PC-9 (cell line): Measurements from ENCODE around the gene OSM. TPM values are rescaled to one million over a fixed set of nuclear protein-coding genes. Genes with fewer than 3 reads are reported as not detected.

ENCODE experiments used
- BruUV-seq: library from RNA; stranded (reverse); fragments of 400-500 nt; replicated peaks from 2 replicates; lab custom pipeline; 2021; lab: Mats Ljungman, UMichigan
- CTCF ChIA-PET: fragments of 300-600 bp; sonication (Branson Sonifier 250); formaldehyde crosslinking; loops from one replicate; lab custom pipeline; 2022; ENCODE audit warnings: antibody characterized with exemption; lab: Charles Lee
- POLR2A ChIA-PET: fragments of 300-600 bp; sonication (Branson Sonifier 250); formaldehyde crosslinking; loops from one replicate; lab custom pipeline; 2022; ENCODE audit warnings: antibody characterized with exemption; ENCODE audit not compliant: unreplicated experiment; lab: Charles Lee
- DNase-seq, 2 experiments: peaks; one replicate each; pipeline versions ENCODE4 v3.0.0 to v3.0.0-alpha.2; 2015 to 2022; ENCODE audit warnings: mixed read lengths in 1 of 2
- H2AFZ ChIP-seq: fragments of 200-600 bp; sonication (generic); 2 replicates; pipeline ENCODE4 v1.8.1; 2017; ENCODE audit warnings: antibody characterized with exemption
- H3F3A ChIP-seq: fragments of 200-600 bp; sonication (generic); 2 replicates; pipeline ENCODE4 v1.8.1; 2017; ENCODE audit warnings: antibody characterized with exemption, mild to moderate bottlenecking, low read depth; ENCODE audit not compliant: insufficient read depth
- H3K27ac ChIP-seq: fragments of 200-600 bp; sonication (generic); 2 replicates; pipeline ENCODE4 v1.6.1; 2016; ENCODE audit warnings: mixed run types
- H3K27me3 ChIP-seq: fragments of 200-600 bp; sonication (generic); 2 replicates; pipeline ENCODE4 v1.6.1; 2016; ENCODE audit warnings: low read depth, mixed run types; ENCODE audit not compliant: insufficient read depth
- H3K36me3 ChIP-seq: fragments of 200-600 bp; sonication (generic); 2 replicates; pipeline ENCODE4 v1.6.1; 2016; ENCODE audit warnings: low read depth, mixed run types
- H3K4me1 ChIP-seq: fragments of 200-600 bp; sonication (generic); replicated peaks from 2 replicates; pipeline ENCODE4 v1.6.1; 2016; ENCODE audit warnings: mixed run types; ENCODE audit not compliant: insufficient read depth
- H3K4me2 ChIP-seq: fragments of 200-600 bp; sonication (generic); 2 replicates; pipeline ENCODE4 v1.6.1; 2017; ENCODE audit warnings: mixed run types
- H3K4me3 ChIP-seq: fragments of 200-600 bp; sonication (generic); 2 replicates; pipeline ENCODE4 v1.6.1; 2016; ENCODE audit warnings: mixed run types
- H3K79me2 ChIP-seq: fragments of 200-600 bp; sonication (generic); 2 replicates; pipeline ENCODE4 v1.6.1; 2017; ENCODE audit warnings: low read depth, mixed run types
- H3K9me2 ChIP-seq: fragments of 200-600 bp; sonication (generic); 2 replicates; pipeline ENCODE4 v1.8.1; 2017; ENCODE audit warnings: mild to moderate bottlenecking; ENCODE audit not compliant: insufficient read depth
- H3K9me3 ChIP-seq: fragments of 200-600 bp; sonication (generic); 2 replicates; pipeline ENCODE4 v1.8.1; 2016; ENCODE audit warnings: low read depth; ENCODE audit not compliant: insufficient read depth
- H4K20me1 ChIP-seq: fragments of 200-600 bp; sonication (generic); 2 replicates; pipeline ENCODE4 v1.8.1; 2017; ENCODE audit not compliant: insufficient read depth
- EZH2 ChIP-seq: fragments of 200-600 bp; sonication (generic); IDR thresholded peaks from 2 replicates; pipeline ENCODE4 v1.8.0; 2017; ENCODE audit warnings: antibody characterized with exemption, low read depth
- intact Hi-C: fragments of 100-400 bp; cut with micrococcal nuclease; formaldehyde crosslinking; loops from one replicate; pipeline ENCODE4 v1.10.0; 2022; ENCODE audit not compliant: unreplicated experiment
- total RNA-seq: library from RNA; stranded (reverse); gene quantifications from 2 replicates; pipeline ENCODE4 v1.2.3, GENCODE V29; 2021
- TF ChIP-seq, protein P1 (sequence below): fragments of 200-600 bp; sonication (generic); conservative IDR thresholded peaks from 2 replicates; pipeline ENCODE4 v1.6.1; 2017; ENCODE audit warnings: mixed run types, antibody characterized with exemption, mild to moderate bottlenecking, moderate library complexity

OSM gene
- total RNA-seq, 1 experiment from 2014 or later: not detected

DNA sequence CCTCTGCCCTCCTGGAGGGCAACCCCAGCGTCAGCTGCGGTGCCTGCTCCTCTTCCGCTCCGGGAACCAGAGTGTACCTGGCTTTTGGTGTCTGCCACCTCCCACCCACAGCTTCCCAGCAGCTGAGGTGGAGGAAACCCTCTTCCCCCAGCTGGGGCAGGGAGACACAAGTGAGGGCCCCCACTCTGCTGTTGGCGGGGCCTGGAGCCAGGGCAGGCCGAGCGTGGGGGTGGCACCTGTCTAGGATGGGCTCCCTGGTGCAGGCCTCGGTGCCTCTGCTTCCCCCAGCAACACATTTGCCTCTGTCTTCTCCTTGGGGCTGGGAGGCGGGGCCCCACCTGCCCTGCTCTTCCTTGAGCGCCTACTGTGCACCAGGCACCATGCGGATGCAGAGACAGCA lies 6.4 kb downstream of the OSM start:
- POLR2A ChIA-PET: no interaction called here
- no peak for DNase-seq
- no peaks in the 10 kb centered on the region for H4K20me1 ChIP-seq
- no peak overlapping the region for H2AFZ ChIP-seq
- CTCF ChIA-PET: no interaction called here
- no peaks in the 10 kb centered on the region for H3K9me2 ChIP-seq
- H3K4me1 ChIP-seq: peaks cover 57% of the 10 kb centered on the region
- intact Hi-C loops: loop anchor here (10.0 kb wide), 1 partner anchor 345 kb away; the partner anchor contains the start of gene TCN2
- no peak overlapping the region for H3K4me3 ChIP-seq
- BruUV-seq: no TSS peak
- H3K79me2 ChIP-seq: peaks cover 39% of the 10 kb centered on the region
- peaks cover 42% of the 10 kb centered on the region for H3F3A ChIP-seq
- H3K27me3 ChIP-seq: no peaks in the 10 kb centered on the region
- no peaks in the 10 kb centered on the region for H3K9me3 ChIP-seq
- peaks cover 2% of the 10 kb centered on the region; the same call in 1 of the 2 replicates for H3K36me3 ChIP-seq
- peak overlapping the region; percentile 49 for H3K4me2 ChIP-seq
- no peak for TF ChIP-seq EZH2
- TF ChIP-seq, protein P1, sequence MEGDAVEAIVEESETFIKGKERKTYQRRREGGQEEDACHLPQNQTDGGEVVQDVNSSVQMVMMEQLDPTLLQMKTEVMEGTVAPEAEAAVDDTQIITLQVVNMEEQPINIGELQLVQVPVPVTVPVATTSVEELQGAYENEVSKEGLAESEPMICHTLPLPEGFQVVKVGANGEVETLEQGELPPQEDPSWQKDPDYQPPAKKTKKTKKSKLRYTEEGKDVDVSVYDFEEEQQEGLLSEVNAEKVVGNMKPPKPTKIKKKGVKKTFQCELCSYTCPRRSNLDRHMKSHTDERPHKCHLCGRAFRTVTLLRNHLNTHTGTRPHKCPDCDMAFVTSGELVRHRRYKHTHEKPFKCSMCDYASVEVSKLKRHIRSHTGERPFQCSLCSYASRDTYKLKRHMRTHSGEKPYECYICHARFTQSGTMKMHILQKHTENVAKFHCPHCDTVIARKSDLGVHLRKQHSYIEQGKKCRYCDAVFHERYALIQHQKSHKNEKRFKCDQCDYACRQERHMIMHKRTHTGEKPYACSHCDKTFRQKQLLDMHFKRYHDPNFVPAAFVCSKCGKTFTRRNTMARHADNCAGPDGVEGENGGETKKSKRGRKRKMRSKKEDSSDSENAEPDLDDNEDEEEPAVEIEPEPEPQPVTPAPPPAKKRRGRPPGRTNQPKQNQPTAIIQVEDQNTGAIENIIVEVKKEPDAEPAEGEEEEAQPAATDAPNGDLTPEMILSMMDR: no peak
- H3K27ac ChIP-seq: peak overlapping the region; percentile 76

- H3K27ac ChIP-seq: peak overlapping the region; percentile 100
- no peaks in the 10 kb centered on the region for H3K27me3 ChIP-seq
- no peak for TF ChIP-seq EZH2
- TF ChIP-seq, protein P1: no peak
- H3K4me2 ChIP-seq: peak overlapping the region; percentile 88
- peak overlapping the region; percentile 90; the same call in 1 of the 2 replicates for H3K4me3 ChIP-seq
- intact Hi-C loops: loop anchor here (1.0 to 5.0 kb wide), 2 partner anchors 26 to 632 kb away; no protein-coding TSS in a partner anchor
- no TSS peak for BruUV-seq
- peaks cover 34% of the 10 kb centered on the region for H3K36me3 ChIP-seq
- H2AFZ ChIP-seq: no peak overlapping the region
- DNase-seq: no peak
- ChIA-PET POLR2A (interaction anchor here (1.0 kb wide), 1 partner anchor 19 kb away, joined by 9 read pairs; no protein-coding TSS in a partner anchor), CTCF (interaction anchor here (0.7 kb wide), 1 partner anchor 35 kb away, joined by 3 read pairs; the partner anchor contains the start of gene CASTOR1)
- H4K20me1 ChIP-seq: no peaks in the 10 kb centered on the region
- no peaks in the 10 kb centered on the region for H3K9me3 ChIP-seq
- H3K4me1 ChIP-seq: peaks cover 75% of the 10 kb centered on the region
- peaks cover 83% of the 10 kb centered on the region for H3K79me2 ChIP-seq
- peaks cover 76% of the 10 kb centered on the region for H3F3A ChIP-seq
- H3K9me2 ChIP-seq: no peaks in the 10 kb centered on the region
Measured at GRCh38 chr22:30254314-30254713, 12.3 kb downstream of the OSM start.

GRCh38 chr22:30253205-30253852 lies 13.3 kb downstream of the OSM start:
- no peak for TF ChIP-seq EZH2
- TF ChIP-seq, protein P1: no peak
- Histone ChIP-seq H3K4me2 (peak overlapping the region; percentile 88), H4K20me1 (no peaks in the 10 kb centered on the region), H3F3A (peaks cover 82% of the 10 kb centered on the region), H3K9me3 (no peaks in the 10 kb centered on the region), H3K27me3 (no peaks in the 10 kb centered on the region), H3K9me2 (no peaks in the 10 kb centered on the region), H3K36me3 (peaks cover 34% of the 10 kb centered on the region), H3K4me1 (peaks cover 75% of the 10 kb centered on the region), H2AFZ (no peak overlapping the region), H3K27ac (peak overlapping the region; percentile 100), H3K79me2 (peaks cover 83% of the 10 kb centered on the region), H3K4me3 (peak overlapping the region; percentile 90; the same call in 1 of the 2 replicates)
- ChIA-PET CTCF (interaction anchor here (0.6 to 1.2 kb wide), 4 partner anchors 44 to 229 kb away, joined by 7 to 9 read pairs (median 8); no protein-coding TSS in a partner anchor), POLR2A (interaction anchor here (0.7 to 1.2 kb wide), 3 partner anchors 18 to 74 kb away, joined by 3 to 9 read pairs (median 6); no protein-coding TSS in a partner anchor)
- intact Hi-C loops: loop anchor here (5.0 kb wide), 1 partner anchor 631 kb away; no protein-coding TSS in a partner anchor
- BruUV-seq: no TSS peak
- peak; percentile 73 to 89 for DNase-seq
